Measurements from ENCODE around the gene CCT7. TPM values are rescaled to one million over a fixed set of nuclear protein-coding genes. Genes with fewer than 3 reads are reported as not detected.

CCT7 gene
- total RNA-seq, 1 donor from 2014 or later: 218 TPM

GRCh38 chr2:73210696-73211095 lies 23.4 kb upstream of the CCT7 start:
- DNase-seq (ENCODE audit: low spot score in 2 of 2, unreplicated experiment in 2 of 2): no peak
- TF ChIP-seq, protein P1, sequence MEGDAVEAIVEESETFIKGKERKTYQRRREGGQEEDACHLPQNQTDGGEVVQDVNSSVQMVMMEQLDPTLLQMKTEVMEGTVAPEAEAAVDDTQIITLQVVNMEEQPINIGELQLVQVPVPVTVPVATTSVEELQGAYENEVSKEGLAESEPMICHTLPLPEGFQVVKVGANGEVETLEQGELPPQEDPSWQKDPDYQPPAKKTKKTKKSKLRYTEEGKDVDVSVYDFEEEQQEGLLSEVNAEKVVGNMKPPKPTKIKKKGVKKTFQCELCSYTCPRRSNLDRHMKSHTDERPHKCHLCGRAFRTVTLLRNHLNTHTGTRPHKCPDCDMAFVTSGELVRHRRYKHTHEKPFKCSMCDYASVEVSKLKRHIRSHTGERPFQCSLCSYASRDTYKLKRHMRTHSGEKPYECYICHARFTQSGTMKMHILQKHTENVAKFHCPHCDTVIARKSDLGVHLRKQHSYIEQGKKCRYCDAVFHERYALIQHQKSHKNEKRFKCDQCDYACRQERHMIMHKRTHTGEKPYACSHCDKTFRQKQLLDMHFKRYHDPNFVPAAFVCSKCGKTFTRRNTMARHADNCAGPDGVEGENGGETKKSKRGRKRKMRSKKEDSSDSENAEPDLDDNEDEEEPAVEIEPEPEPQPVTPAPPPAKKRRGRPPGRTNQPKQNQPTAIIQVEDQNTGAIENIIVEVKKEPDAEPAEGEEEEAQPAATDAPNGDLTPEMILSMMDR (IDR thresholded peaks at IDR 0.05; ENCODE audit: unreplicated experiment): no peak
- no peaks in the 10 kb centered on the region for H3K36me3 Mint-ChIP-seq
- H3K27ac Mint-ChIP-seq: no peak overlapping the region
- H3K4me1 Mint-ChIP-seq: peaks cover 19% of the 10 kb centered on the region
- H3K27me3 Mint-ChIP-seq (ENCODE audit: low read depth): peaks cover 40% of the 10 kb centered on the region
- no peak overlapping the region for H3K4me3 Mint-ChIP-seq
- H3K9me3 Mint-ChIP-seq: no peaks in the 10 kb centered on the region

GRCh38 chr2:73212098-73212447 lies 22.0 kb upstream of the CCT7 start:
- Mint-ChIP-seq H3K36me3 (no peaks in the 10 kb centered on the region), H3K27me3 (ENCODE audit: low read depth) (peaks cover 28% of the 10 kb centered on the region), H3K4me3 (no peak overlapping the region), H3K27ac (no peak overlapping the region), H3K4me1 (peaks cover 21% of the 10 kb centered on the region), H3K9me3 (no peaks in the 10 kb centered on the region)
- DNase-seq (ENCODE audit: low spot score in 2 of 2, unreplicated experiment in 2 of 2): no peak
- TF ChIP-seq, protein P1 (IDR thresholded peaks at IDR 0.05; ENCODE audit: unreplicated experiment): no peak

- DNase-seq (ENCODE audit: low spot score in 2 of 2, unreplicated experiment in 2 of 2): peak; percentile 31 to 78
- no peaks in the 10 kb centered on the region for H3K36me3 Mint-ChIP-seq
- H3K27me3 Mint-ChIP-seq (ENCODE audit: low read depth): peaks cover 24% of the 10 kb centered on the region
- no peak overlapping the region for H3K27ac Mint-ChIP-seq
- peak overlapping the region; percentile 89 for H3K4me3 Mint-ChIP-seq
- no peaks in the 10 kb centered on the region for H3K9me3 Mint-ChIP-seq
- TF ChIP-seq, protein P1 (IDR thresholded peaks at IDR 0.05; ENCODE audit: unreplicated experiment): peak; percentile 94
- peaks cover 21% of the 10 kb centered on the region for H3K4me1 Mint-ChIP-seq
These were observed 21.5 kb upstream of the CCT7 start for GRCh38 chr2:73212448-73213176.

DNA sequence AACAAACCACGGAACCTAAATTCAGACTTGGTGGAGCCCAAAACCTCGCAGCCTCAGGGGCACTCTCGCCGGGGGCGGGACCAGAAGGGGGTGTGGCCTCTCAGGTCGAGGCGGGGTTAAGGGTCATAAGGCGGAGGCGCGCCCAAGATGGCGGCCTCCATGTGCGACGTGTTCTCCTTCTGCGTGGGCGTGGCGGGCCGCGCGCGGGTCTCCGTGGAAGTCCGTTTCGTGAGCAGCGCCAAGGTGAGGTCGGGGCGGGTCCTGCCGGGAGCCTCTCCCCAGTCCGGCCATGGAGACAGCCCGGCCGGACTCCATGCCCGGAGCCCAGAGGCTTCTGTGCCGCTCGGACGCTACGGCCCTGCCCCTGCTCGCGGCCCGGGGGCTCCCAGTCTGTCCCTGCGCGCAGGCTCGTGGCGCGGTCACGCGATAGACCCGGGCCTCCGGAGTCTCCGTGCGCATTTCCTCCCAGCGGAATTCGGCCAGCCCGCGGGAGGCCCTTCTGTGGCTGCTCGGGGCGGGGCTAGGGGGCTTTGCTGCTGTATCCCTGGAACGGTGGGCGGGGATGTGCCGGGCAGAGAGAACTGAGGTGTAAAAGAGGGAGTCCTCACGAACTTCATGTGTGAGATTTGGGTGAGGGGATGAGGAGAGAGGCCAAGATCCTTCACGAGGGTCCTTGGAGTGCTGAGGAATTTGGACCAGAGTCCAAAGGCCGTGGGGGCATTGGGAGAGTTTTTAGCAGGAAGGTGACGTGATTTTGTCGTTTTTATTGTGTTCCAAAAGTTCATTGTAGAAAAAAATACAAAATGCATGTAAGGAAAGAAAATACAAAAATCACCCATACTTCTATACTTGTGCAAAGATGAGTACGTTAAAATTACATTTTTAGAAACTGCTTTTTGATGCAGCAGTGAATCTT lies 19.7 kb upstream of the CCT7 start, which contains the start of gene SMYD5:
SMYD5 (plus strand) TSS at position 126 of the 916 bp plus-strand sequence; CDS start at position 148, 22 bp downstream.
- H3K4me1 Mint-ChIP-seq: peaks cover 21% of the 10 kb centered on the region
- DNase-seq (ENCODE audit: low spot score in 2 of 2, unreplicated experiment in 2 of 2): peak; percentile 70 to 84
- H3K36me3 Mint-ChIP-seq: no peaks in the 10 kb centered on the region
- H3K27ac Mint-ChIP-seq: peak within 1 kb of the TSS; percentile 95
- TF ChIP-seq, protein P1 (IDR thresholded peaks at IDR 0.05; ENCODE audit: unreplicated experiment): no peak
- H3K9me3 Mint-ChIP-seq: no peaks in the 10 kb centered on the region
- H3K27me3 Mint-ChIP-seq (ENCODE audit: low read depth): peaks cover 11% of the 10 kb centered on the region
- H3K4me3 Mint-ChIP-seq: peak within 1 kb of the TSS; percentile 89

- TF ChIP-seq, protein P1 (IDR thresholded peaks at IDR 0.05; ENCODE audit: unreplicated experiment): no peak
- Mint-ChIP-seq H3K36me3 (no peaks in the 10 kb centered on the region), H3K9me3 (no peaks in the 10 kb centered on the region), H3K27me3 (ENCODE audit: low read depth) (peaks cover 3% of the 10 kb centered on the region), H3K27ac (peak overlapping the region; percentile 37), H3K4me3 (peak overlapping the region; percentile 89), H3K4me1 (peaks cover 21% of the 10 kb centered on the region)
- no peak for DNase-seq (ENCODE audit: low spot score in 2 of 2, unreplicated experiment in 2 of 2)
These were observed 18.9 kb upstream of the CCT7 start for GRCh38 chr2:73215254-73215653.

All from mesothelial cell of epicardium (in vitro differentiated cells).